ENCODE results near the gene LRRC23.
A peak's percentile ranks its signal among the peaks of the same experiment; 100 is the strongest.
"Not testable (repeated sequence)": the region's sequence is repeated elsewhere in the genome, so short reads cannot be mapped to it uniquely, and the experiment has no call there.

Gene LRRC23

GRCh38 chr12:6891646-6892001 lies 13.0 kb upstream of the LRRC23 start:
- no peaks in the 10 kb centered on the region for H3K27me3 ChIP-seq (replicated peaks)
- TF ChIP-seq CTCF (IDR thresholded peaks at IDR 0.05; ENCODE audit: low read depth, low read length, missing control alignments) = no peak
- in situ Hi-C loops (cut with HindIII; ENCODE audit: low pct_ligation_motif_present, low sequenced_read_pairs) = no loop called here
- H3K4me3 ChIP-seq (ENCODE audit: low read depth, low read length) = peak overlapping the region; percentile 56
- no peak for DNase-seq
- peak overlapping the region; percentile 51 for H3K27ac ChIP-seq
- H3K36me3 ChIP-seq (replicated peaks) = no peaks in the 10 kb centered on the region

- DNase-seq; H3K27ac ChIP-seq; in situ Hi-C loops (cut with HindIII; ENCODE audit: low pct_ligation_motif_present, low sequenced_read_pairs); H3K27me3 ChIP-seq (replicated peaks); H3K36me3 ChIP-seq (replicated peaks); H3K4me3 ChIP-seq (ENCODE audit: low read depth, low read length): not testable (repeated sequence)
Observed at GRCh38 chr12:6892683-6893082, 11.9 kb upstream of the LRRC23 start.

- in situ Hi-C loops (cut with HindIII; ENCODE audit: low pct_ligation_motif_present, low sequenced_read_pairs) = no loop called here
- no peak overlapping the region for H3K27ac ChIP-seq
Observed at GRCh38 chr12:6894321-6894720, 10.3 kb upstream of the LRRC23 start.

GRCh38 chr12:6896846-6897435 lies 7.7 kb upstream of the LRRC23 start:
- Histone ChIP-seq H3K36me3 (replicated peaks) (no peaks in the 10 kb centered on the region), H3K27ac (no peak overlapping the region), H3K4me3 (ENCODE audit: low read depth, low read length) (no peak overlapping the region), H3K27me3 (replicated peaks) (no peaks in the 10 kb centered on the region)
- in situ Hi-C loops (cut with HindIII; ENCODE audit: low pct_ligation_motif_present, low sequenced_read_pairs) = no loop called here
- TF ChIP-seq CTCF (IDR thresholded peaks at IDR 0.05; ENCODE audit: low read depth, low read length, missing control alignments) = no peak
- DNase-seq = no peak

More at GRCh38 chr12:6894321-6894720, 10.3 kb upstream of the LRRC23 start:
- DNase-seq = no peak
- TF ChIP-seq CTCF (IDR thresholded peaks at IDR 0.05; ENCODE audit: low read depth, low read length, missing control alignments) = no peak
- no peak overlapping the region for H3K4me3 ChIP-seq (ENCODE audit: low read depth, low read length)
- H3K36me3 ChIP-seq (replicated peaks) = no peaks in the 10 kb centered on the region
- no peaks in the 10 kb centered on the region for H3K27me3 ChIP-seq (replicated peaks)

GRCh38 chr12:6899427-6899826 lies 5.2 kb upstream of the LRRC23 start:
- no peak for DNase-seq

GRCh38 chr12:6899837-6900519 lies 4.6 kb upstream of the LRRC23 start:
- no peak overlapping the region for H3K27ac ChIP-seq
- H3K27me3 ChIP-seq (replicated peaks) = no peaks in the 10 kb centered on the region
- H3K36me3 ChIP-seq (replicated peaks) = no peaks in the 10 kb centered on the region
- in situ Hi-C loops (cut with HindIII; ENCODE audit: low pct_ligation_motif_present, low sequenced_read_pairs) = no loop called here
- H3K4me3 ChIP-seq (ENCODE audit: low read depth, low read length) = no peak overlapping the region
- no peak for TF ChIP-seq CTCF (IDR thresholded peaks at IDR 0.05; ENCODE audit: low read depth, low read length, missing control alignments)
- DNase-seq = no peak

More at GRCh38 chr12:6899427-6899826, 5.2 kb upstream of the LRRC23 start:
- no peak for TF ChIP-seq CTCF (IDR thresholded peaks at IDR 0.05; ENCODE audit: low read depth, low read length, missing control alignments)
- Histone ChIP-seq H3K36me3 (replicated peaks) (no peaks in the 10 kb centered on the region), H3K27ac (no peak overlapping the region), H3K4me3 (ENCODE audit: low read depth, low read length) (no peak overlapping the region), H3K27me3 (replicated peaks) (no peaks in the 10 kb centered on the region)
- in situ Hi-C loops (cut with HindIII; ENCODE audit: low pct_ligation_motif_present, low sequenced_read_pairs) = no loop called here

Measured in brain microvascular endothelial cell (primary cell).